Measurements from ENCODE around the gene PHF21A.

- TF ChIP-seq POLR2AphosphoS5 (IDR thresholded peaks at IDR 0.05; ENCODE audit: borderline replicate concordance, low read depth, low read length) (no peak), EZH2 (IDR thresholded peaks at IDR 0.05) (no peak), FOXP2 (optimal IDR thresholded peaks at IDR 0.05; ENCODE audit: control extremely low read depth, extremely low read length, insufficient read depth) (no peak)
These were observed 235.1 kb downstream of the PHF21A start for GRCh38 chr11:45885921-45886721.
